GM23338 (cell line): ENCODE data around the gene NPM3. TPM values are rescaled to one million over a fixed set of nuclear protein-coding genes. Genes with fewer than 3 reads are reported as not detected.

Experiments
- ATAC-seq: fragments of 200-7000 bp; cut with Tn5 transposase; 3 replicates; pipeline ENCODE4 v1.9.1; 2020
- DNase-seq: peaks from one replicate; pipeline ENCODE4 v3.0.0-alpha.2; 2015; ENCODE audit warnings: low spot score
- H2AFZ ChIP-seq: fragments of 200-600 bp; sonication (generic); 2 replicates; pipeline ENCODE4 v1.8.0; 2016; ENCODE audit warnings: antibody characterized with exemption, mild to moderate bottlenecking, moderate library complexity
- H3F3A ChIP-seq: fragments of 200-600 bp; sonication (generic); replicated peaks from 2 replicates; pipeline ENCODE4 v1.8.0; 2017; ENCODE audit warnings: antibody characterized with exemption, mixed run types, low read depth
- H3K27ac ChIP-seq: fragments of 200-600 bp; sonication (generic); 2 replicates; pipeline ENCODE4 v1.6.1; 2016; ENCODE audit warnings: low read depth
- H3K27me3 ChIP-seq: fragments of 200-600 bp; sonication (generic); 2 replicates; pipeline ENCODE4 v1.8.0; 2016; ENCODE audit warnings: mild to moderate bottlenecking, mixed run types, moderate library complexity; ENCODE audit not compliant: insufficient read depth
- H3K36me3 ChIP-seq: fragments of 200-600 bp; sonication (generic); 2 replicates; pipeline ENCODE4 v1.8.0; 2016; ENCODE audit warnings: mild to moderate bottlenecking; ENCODE audit not compliant: insufficient read depth
- H3K4me1 ChIP-seq: fragments of 200-600 bp; sonication (generic); 2 replicates; pipeline ENCODE4 v1.8.0; 2016; ENCODE audit warnings: mild to moderate bottlenecking, moderate library complexity; ENCODE audit not compliant: insufficient read depth
- H3K4me2 ChIP-seq: fragments of 200-600 bp; sonication (generic); 2 replicates; pipeline ENCODE4 v1.7.1; 2017; ENCODE audit warnings: mixed run types
- H3K4me3 ChIP-seq: fragments of 200-600 bp; sonication (generic); 2 replicates; pipeline ENCODE4 v1.6.1; 2016; ENCODE audit warnings: mixed run types
- H3K79me2 ChIP-seq: fragments of 200-600 bp; sonication (generic); replicated peaks from 2 replicates; pipeline ENCODE4 v1.8.0; 2017; ENCODE audit warnings: mild to moderate bottlenecking; ENCODE audit not compliant: insufficient read depth
- H3K9me2 ChIP-seq: fragments of 200-600 bp; sonication (generic); 2 replicates; pipeline ENCODE4 v1.8.0; 2017; ENCODE audit not compliant: insufficient read depth
- H4K20me1 ChIP-seq: fragments of 200-600 bp; sonication (generic); replicated peaks from 2 replicates; pipeline ENCODE4 v1.8.0; 2017; ENCODE audit warnings: mild to moderate bottlenecking; ENCODE audit not compliant: insufficient read depth
- H3K27ac Mint-ChIP-seq: 2 replicates; pipeline ENCODE4 v1.8.0; 2020; ENCODE audit warnings: inconsistent platforms, mild to moderate bottlenecking, moderate library complexity, mixed read lengths
- H3K27me3 Mint-ChIP-seq: 3 replicates; pipeline ENCODE4 v1.8.0; 2022; ENCODE audit warnings: low read depth, mild to moderate bottlenecking, moderate library complexity, mixed read lengths, inconsistent platforms; ENCODE audit not compliant: insufficient read depth, poor library complexity
- H3K36me3 Mint-ChIP-seq: 3 replicates; pipeline ENCODE4 v1.8.0; 2021; ENCODE audit warnings: low read depth, mild to moderate bottlenecking, inconsistent platforms, moderate library complexity, mixed read lengths
- H3K4me1 Mint-ChIP-seq: 3 replicates; pipeline ENCODE4 v1.8.0; 2020; ENCODE audit warnings: mild to moderate bottlenecking, inconsistent platforms, mixed read lengths
- H3K4me3 Mint-ChIP-seq: 3 replicates; pipeline ENCODE4 v1.8.0; 2021; ENCODE audit warnings: moderate library complexity, mild to moderate bottlenecking, inconsistent platforms, mixed read lengths
- H3K9me3 Mint-ChIP-seq: 3 replicates; pipeline ENCODE4 v1.8.0; 2020; ENCODE audit warnings: moderate library complexity, mild to moderate bottlenecking, inconsistent platforms, mixed read lengths
- CREB1 ChIP-seq: fragments of 250-450 bp; sonication (Bioruptor Pico); IDR thresholded peaks from 2 replicates; pipeline ENCODE4 v1.5.0; 2020; ENCODE audit warnings: low read depth, mild to moderate bottlenecking, moderate library complexity
- EZH2 ChIP-seq: fragments of 200-600 bp; sonication (generic); IDR thresholded peaks from one replicate; pipeline ENCODE4 v1.8.0; 2017; ENCODE audit warnings: antibody characterized with exemption, mild to moderate bottlenecking, low read depth; ENCODE audit not compliant: unreplicated experiment
- EZH2phosphoT487 ChIP-seq: fragments of 200-600 bp; sonication (generic); IDR thresholded peaks from one replicate; pipeline ENCODE4 v1.8.1; 2018; ENCODE audit warnings: antibody characterized with exemption; ENCODE audit not compliant: unreplicated experiment
- JUNB ChIP-seq: IDR thresholded peaks from one replicate; pipeline ENCODE4 v1.6.1; 2016; ENCODE audit warnings: antibody characterized with exemption; ENCODE audit not compliant: unreplicated experiment
- NANOG ChIP-seq: IDR thresholded peaks from 2 replicates; pipeline ENCODE4 v1.6.1; 2016; ENCODE audit warnings: antibody characterized with exemption, borderline replicate concordance
- POLR2AphosphoS5 ChIP-seq: IDR thresholded peaks from 2 replicates; pipeline ENCODE4 v1.6.1; 2016; ENCODE audit warnings: antibody characterized with exemption, low read depth
- REST ChIP-seq: IDR thresholded peaks from one replicate; pipeline ENCODE4 v1.6.1; 2018; ENCODE audit warnings: antibody characterized with exemption; ENCODE audit not compliant: unreplicated experiment
- STAT1 ChIP-seq: IDR thresholded peaks from one replicate; pipeline ENCODE4 v1.6.1; 2016; ENCODE audit warnings: antibody characterized with exemption; ENCODE audit not compliant: unreplicated experiment
- ZNF114 ChIP-seq: fragments of 250-450 bp; sonication (Bioruptor Pico); IDR thresholded peaks from 2 replicates; pipeline ENCODE4 v1.5.0; 2020; ENCODE audit warnings: mild to moderate bottlenecking, moderate library complexity
- ZNF331 ChIP-seq: fragments of 250-450 bp; sonication (Bioruptor Pico); IDR thresholded peaks from 2 replicates; pipeline ENCODE4 v1.5.0; 2020; ENCODE audit warnings: low read depth, mild to moderate bottlenecking, moderate library complexity
- polyA plus RNA-seq: library from polyadenylated mRNA; unstranded; fragments of >200 nt; fragmentation: Nextera tagmentation; extraction: Ambion mirVana; gene quantifications from 2 replicates; pipeline ENCODE4 v1.2.1, GENCODE V29; 2016
- total RNA-seq: library from RNA; depleted of rRNA; stranded (reverse); fragments of >200 nt; shearing (Covaris generic); gene quantifications from 2 replicates; pipeline ENCODE4 v1.2.3, GENCODE V29; 2014
- TF ChIP-seq, protein P1 (sequence below), 2 experiments: fragments of 200-600 bp in 1 of 2; sonication (generic) in 1 of 2; conservative IDR thresholded peaks; 2 replicates each; pipeline versions ENCODE4 v1.5.1 to v1.6.1; 2016 to 2017; ENCODE audit warnings: antibody characterized with exemption in 2 of 2, low read depth in 2 of 2, mild to moderate bottlenecking in 2 of 2, moderate library complexity in 1 of 2
- TF ChIP-seq, protein P2 (sequence below): IDR thresholded peaks from 2 replicates; pipeline ENCODE4 v1.6.1; 2016; ENCODE audit warnings: antibody characterized with exemption

NPM3 gene
- total and polyA plus RNA-seq, 2 experiments from 2014 or later, result 31.5 to 258 TPM

GRCh38 chr10:101772017-101772894 is 11.0 kb downstream of the NPM3 start (continued):
- TF ChIP-seq, protein P1, sequence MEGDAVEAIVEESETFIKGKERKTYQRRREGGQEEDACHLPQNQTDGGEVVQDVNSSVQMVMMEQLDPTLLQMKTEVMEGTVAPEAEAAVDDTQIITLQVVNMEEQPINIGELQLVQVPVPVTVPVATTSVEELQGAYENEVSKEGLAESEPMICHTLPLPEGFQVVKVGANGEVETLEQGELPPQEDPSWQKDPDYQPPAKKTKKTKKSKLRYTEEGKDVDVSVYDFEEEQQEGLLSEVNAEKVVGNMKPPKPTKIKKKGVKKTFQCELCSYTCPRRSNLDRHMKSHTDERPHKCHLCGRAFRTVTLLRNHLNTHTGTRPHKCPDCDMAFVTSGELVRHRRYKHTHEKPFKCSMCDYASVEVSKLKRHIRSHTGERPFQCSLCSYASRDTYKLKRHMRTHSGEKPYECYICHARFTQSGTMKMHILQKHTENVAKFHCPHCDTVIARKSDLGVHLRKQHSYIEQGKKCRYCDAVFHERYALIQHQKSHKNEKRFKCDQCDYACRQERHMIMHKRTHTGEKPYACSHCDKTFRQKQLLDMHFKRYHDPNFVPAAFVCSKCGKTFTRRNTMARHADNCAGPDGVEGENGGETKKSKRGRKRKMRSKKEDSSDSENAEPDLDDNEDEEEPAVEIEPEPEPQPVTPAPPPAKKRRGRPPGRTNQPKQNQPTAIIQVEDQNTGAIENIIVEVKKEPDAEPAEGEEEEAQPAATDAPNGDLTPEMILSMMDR (conservative IDR thresholded peaks at IDR 0.05; ENCODE audit: low read depth in 2 of 2), result no peak
- TF ChIP-seq, protein P2, sequence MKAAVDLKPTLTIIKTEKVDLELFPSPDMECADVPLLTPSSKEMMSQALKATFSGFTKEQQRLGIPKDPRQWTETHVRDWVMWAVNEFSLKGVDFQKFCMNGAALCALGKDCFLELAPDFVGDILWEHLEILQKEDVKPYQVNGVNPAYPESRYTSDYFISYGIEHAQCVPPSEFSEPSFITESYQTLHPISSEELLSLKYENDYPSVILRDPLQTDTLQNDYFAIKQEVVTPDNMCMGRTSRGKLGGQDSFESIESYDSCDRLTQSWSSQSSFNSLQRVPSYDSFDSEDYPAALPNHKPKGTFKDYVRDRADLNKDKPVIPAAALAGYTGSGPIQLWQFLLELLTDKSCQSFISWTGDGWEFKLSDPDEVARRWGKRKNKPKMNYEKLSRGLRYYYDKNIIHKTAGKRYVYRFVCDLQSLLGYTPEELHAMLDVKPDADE, result no peak
- TF ChIP-seq POLR2AphosphoS5, result no peak
- no peak for TF ChIP-seq EZH2
- TF ChIP-seq ZNF114, result no peak

- Histone ChIP-seq H4K20me1 (no peaks in the 10 kb centered on the region), H3K36me3 (no peaks in the 10 kb centered on the region), H3K79me2 (no peaks in the 10 kb centered on the region), H2AFZ (no peak overlapping the region), H3K4me1 (peaks cover 28% of the 10 kb centered on the region), H3F3A (peaks cover 11% of the 10 kb centered on the region; the same call in 1 of the 2 replicates), H3K27ac (no peak overlapping the region), H3K9me2 (no peaks in the 10 kb centered on the region), H3K27me3 (peaks cover 47% of the 10 kb centered on the region), H3K4me2 (no peak overlapping the region), H3K4me3 (no peak overlapping the region)
- Mint-ChIP-seq H3K27me3 (peaks cover 56% of the 10 kb centered on the region), H3K4me1 (peaks cover 40% of the 10 kb centered on the region), H3K9me3 (no peaks in the 10 kb centered on the region), H3K4me3 (peak overlapping the region; percentile 33; the same call in 1 of the 3 replicates), H3K36me3 (no peaks in the 10 kb centered on the region; the same call in 2 of the 3 replicates), H3K27ac (no peak overlapping the region)
- DNase-seq (no peak), ATAC-seq (no peak)
- TF ChIP-seq STAT1 (no peak), ZNF114 (no peak), EZH2phosphoT487 (no peak), REST (no peak), JUNB (no peak), CREB1 (CRISPR knock-in tag) (no peak), ZNF331 (CRISPR knock-in tag) (no peak), NANOG (no peak), POLR2AphosphoS5 (no peak)
- TF ChIP-seq, protein P1 (conservative IDR thresholded peaks at IDR 0.05; ENCODE audit: low read depth in 2 of 2), result no peak
- TF ChIP-seq, protein P2, result no peak
Measured at GRCh38 chr10:101771380-101771779, 11.9 kb downstream of the NPM3 start.
